Stimulated activated CD4-positive, alpha-beta T cell treated with anti-CD3 and anti-CD28 coated beads, Interleukin-15, amount 100 ng/mL, for 48 hours (primary cell): ENCODE data around the gene BRPF1.

Experiments
- DNase-seq, 2 donors: peaks; one replicate each; pipeline ENCODE4 v3.0.0-alpha.2; 2020; ENCODE audit warnings: low read depth in 2 of 2

BRPF1 gene

GRCh38 chr3:9731206-9732079 is at the start of gene BRPF1:
BRPF1 (plus strand) TSS chr3:9731735; CDS start chr3:9734141, 2,406 bp downstream.
- peak; percentile 99 to 100 for DNase-seq

GRCh38 chr3:9682096-9682495 is 49.4 kb upstream of the BRPF1 start:
- no peak for DNase-seq

DNA sequence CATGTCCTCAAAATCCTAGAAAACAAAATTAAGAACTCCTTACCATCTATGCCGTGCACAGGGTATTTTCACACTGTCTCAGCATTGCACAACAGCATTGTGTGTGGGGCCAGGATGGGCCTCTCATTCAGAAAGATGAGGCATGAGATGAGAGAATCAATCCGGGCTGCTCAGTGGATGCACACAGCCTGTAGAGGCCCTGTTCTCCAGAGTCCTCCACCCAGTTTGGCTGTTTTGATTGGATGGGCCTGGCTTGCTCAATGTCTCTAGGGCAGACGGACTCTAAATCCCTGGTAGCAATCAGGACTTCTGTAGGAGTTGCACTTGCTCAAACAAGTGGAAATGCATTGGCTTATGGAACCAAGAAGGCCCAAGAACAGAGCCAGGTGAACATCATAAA is 48.1 kb upstream of the BRPF1 start:
- no peak for DNase-seq

GRCh38 chr3:9685216-9686049 is 46.1 kb upstream of the BRPF1 start:
- no peak for DNase-seq

- DNase-seq, result no peak
Measured at GRCh38 chr3:9686050-9686550, 45.4 kb upstream of the BRPF1 start.

GRCh38 chr3:9686703-9687102 is 44.8 kb upstream of the BRPF1 start:
- no peak for DNase-seq

DNA sequence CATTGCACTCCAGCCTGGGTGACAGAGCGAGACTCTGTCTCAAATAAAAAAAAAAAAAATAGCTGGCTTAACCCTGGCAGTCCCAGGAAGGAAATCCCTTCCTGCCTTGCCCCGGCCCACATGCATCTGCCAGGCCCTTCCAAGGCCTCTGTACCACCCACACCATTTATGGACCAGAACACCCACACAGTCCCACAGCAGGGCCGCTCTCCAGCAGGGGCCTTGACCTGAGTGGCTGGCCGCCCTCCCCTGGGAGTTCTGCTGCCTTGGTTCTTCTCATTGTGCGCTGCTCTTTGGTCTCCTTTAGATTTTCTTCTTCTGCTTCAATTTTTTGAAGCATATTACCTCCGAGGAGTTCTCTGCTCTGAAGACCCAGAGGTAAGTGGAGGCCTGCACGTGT is 44.0 kb upstream of the BRPF1 start:
- no peak for DNase-seq

GRCh38 chr3:9688961-9689360 is 42.6 kb upstream of the BRPF1 start:
- DNase-seq, result no peak

GRCh38 chr3:9689757-9690156 is 41.8 kb upstream of the BRPF1 start:
- no peak for DNase-seq

DNA sequence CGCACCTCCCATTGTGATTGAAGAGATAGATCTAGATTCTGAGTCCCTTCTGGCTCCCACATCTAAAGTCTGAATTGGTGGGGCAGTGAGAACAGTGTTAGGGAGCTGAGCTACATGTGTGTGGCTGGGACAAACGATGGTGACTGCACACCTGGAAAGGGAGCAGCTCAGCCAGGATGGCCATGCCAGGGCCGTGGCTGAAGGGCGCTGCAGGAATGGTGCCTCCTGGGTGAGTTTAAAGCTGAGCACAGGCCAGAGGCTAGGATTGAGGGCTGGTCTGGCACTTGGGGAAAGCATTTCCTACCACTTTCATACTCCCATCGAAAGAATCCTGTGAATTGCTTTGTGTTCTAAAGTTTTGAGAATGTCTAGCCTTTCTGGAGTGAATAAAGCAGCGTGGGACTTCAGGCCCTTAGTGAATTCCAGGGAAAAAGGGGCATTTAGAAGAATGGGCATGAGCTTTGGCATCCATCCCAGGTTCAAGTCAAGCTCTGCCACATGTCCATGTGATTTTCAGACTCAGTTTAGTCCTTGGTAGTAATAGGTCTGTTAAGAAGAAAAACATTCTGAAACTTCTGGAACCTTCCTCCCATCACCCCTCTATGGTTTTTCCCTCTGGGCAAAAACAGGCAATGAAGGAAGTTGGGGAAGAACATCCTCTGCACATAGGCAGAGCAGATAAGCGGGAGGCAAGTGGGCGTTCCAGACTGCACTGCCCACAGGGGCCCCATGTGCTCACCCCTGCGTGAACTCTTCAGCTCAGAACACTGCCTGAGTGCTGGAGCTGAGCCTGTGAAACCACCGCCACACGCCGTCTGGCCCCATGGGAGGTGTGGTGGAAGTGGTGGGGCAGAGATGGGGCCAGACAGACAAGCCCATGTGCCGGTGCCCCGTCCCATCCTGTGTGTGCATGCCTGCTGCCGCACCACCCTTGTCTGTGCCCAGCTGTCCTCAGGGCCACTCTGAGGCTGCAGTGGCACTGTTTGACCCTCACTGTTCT is 40.8 kb upstream of the BRPF1 start:
- DNase-seq, result no peak

DNA sequence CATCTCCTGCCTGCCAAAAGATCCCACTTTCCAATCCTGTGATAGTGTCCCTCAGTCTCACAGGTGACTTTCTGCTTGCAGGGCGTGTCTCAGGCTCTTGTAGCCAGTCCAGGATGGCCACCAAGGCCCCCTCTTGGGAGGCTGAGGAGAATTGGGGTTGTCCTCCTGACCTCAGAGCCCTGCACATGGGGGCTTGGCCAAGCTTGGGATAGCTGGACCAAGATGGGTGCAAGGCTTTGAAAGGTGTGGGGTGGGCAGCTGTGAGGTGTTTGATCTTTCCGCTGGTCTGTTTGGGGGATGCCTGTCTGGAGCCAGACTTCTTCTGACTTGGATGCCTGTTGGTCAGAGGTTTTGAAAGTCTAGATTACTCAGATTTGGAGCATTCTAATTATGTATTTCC is 39.9 kb upstream of the BRPF1 start:
- DNase-seq, result no peak

DNA sequence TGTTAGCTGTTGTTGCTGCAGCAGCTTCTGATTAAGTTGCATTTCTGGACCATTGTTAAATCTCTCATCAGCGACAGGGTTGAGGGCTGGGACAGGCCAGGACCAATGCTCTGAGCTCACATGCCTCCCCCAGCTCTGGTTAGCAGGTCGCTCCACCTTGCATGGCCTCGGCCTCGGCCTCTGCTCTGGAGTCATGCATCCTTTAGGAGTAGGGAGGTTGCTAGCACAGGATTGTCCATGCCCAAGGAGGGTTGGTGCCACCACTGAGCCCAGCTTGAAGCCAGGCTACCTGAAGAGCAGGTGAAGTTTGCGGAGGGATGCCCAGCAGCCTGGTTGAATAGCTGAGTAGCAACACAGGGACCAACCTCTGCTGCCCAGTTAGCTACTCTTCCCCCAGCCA is 39.1 kb upstream of the BRPF1 start:
- no peak for DNase-seq

GRCh38 chr3:9695345-9695744 is 36.2 kb upstream of the BRPF1 start:
- DNase-seq, result no peak

- no peak for DNase-seq
Measured at GRCh38 chr3:9695746-9696145, 35.8 kb upstream of the BRPF1 start.

GRCh38 chr3:9696480-9697220 is 34.9 kb upstream of the BRPF1 start:
- DNase-seq, result no peak

DNA sequence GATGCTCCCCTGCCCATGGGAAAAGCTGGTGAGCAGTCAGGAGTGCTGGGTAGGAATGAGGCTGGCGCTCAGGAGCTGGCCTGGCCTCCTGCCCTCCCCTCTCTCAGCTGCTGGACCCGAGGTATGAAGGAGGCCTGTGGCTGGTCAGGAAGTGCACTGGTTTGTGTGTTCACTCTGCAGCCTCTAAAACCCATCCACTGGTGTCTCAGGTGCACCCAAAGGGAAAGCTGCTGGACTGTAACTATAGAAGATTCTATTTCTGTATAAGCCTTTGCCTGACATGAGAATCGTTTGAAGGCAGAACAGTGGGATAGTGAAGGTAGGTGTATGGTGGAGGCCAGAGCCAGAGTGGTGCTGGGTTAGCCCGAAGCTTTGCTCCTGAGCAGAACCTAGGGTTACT is 33.6 kb upstream of the BRPF1 start:
- DNase-seq, result no peak

- DNase-seq, result no peak
Measured at GRCh38 chr3:9698293-9698692, 33.2 kb upstream of the BRPF1 start.

GRCh38 chr3:9700536-9700935 is 31.0 kb upstream of the BRPF1 start:
- DNase-seq, result no peak

GRCh38 chr3:9701006-9701405 is 30.5 kb upstream of the BRPF1 start:
- DNase-seq, result no peak

- DNase-seq, result no peak
Measured at GRCh38 chr3:9701711-9702110, 29.8 kb upstream of the BRPF1 start.

- DNase-seq, result no peak
Measured at GRCh38 chr3:9703240-9703639, 28.3 kb upstream of the BRPF1 start.
